KOPT-K1 (cell line): Measurements from ENCODE around the gene POLR1C.

Experiments used
- H3K27ac ChIP-seq: fragments of 200-600 bp; sonication (generic); 2 replicates; pipeline ENCODE4 v1.5.1; 2016; ENCODE audit warnings: antibody characterized with exemption, mild to moderate bottlenecking, low read depth, low read length; ENCODE audit not compliant: poor library complexity, severe bottlenecking
- H3K36me3 ChIP-seq: fragments of 200-600 bp; sonication (generic); 2 replicates; pipeline ENCODE4 v1.5.1; 2017; ENCODE audit warnings: antibody characterized with exemption, mild to moderate bottlenecking, low read length, moderate library complexity; ENCODE audit not compliant: insufficient read depth
- H3K9me3 ChIP-seq: fragments of 200-600 bp; sonication (generic); 2 replicates; pipeline ENCODE4 v1.5.1; 2017; ENCODE audit warnings: antibody characterized with exemption, low read length, mild to moderate bottlenecking; ENCODE audit not compliant: insufficient read depth, poor library complexity, severe bottlenecking

Gene POLR1C

GRCh38 chr6:43499028-43499815 lies 17.7 kb upstream of the POLR1C start:
- no peaks in the 10 kb centered on the region for H3K9me3 ChIP-seq
- H3K36me3 ChIP-seq = peaks cover 68% of the 10 kb centered on the region
- no peak overlapping the region for H3K27ac ChIP-seq

- Histone ChIP-seq H3K36me3 (peaks cover 85% of the 10 kb centered on the region), H3K27ac (no peak overlapping the region), H3K9me3 (no peaks in the 10 kb centered on the region)
These were observed 16.0 kb upstream of the POLR1C start for GRCh38 chr6:43500921-43501320.

- Histone ChIP-seq H3K36me3 (peaks cover 85% of the 10 kb centered on the region), H3K9me3 (no peaks in the 10 kb centered on the region)
These were observed 14.2 kb upstream of the POLR1C start for GRCh38 chr6:43502666-43503065.

DNA sequence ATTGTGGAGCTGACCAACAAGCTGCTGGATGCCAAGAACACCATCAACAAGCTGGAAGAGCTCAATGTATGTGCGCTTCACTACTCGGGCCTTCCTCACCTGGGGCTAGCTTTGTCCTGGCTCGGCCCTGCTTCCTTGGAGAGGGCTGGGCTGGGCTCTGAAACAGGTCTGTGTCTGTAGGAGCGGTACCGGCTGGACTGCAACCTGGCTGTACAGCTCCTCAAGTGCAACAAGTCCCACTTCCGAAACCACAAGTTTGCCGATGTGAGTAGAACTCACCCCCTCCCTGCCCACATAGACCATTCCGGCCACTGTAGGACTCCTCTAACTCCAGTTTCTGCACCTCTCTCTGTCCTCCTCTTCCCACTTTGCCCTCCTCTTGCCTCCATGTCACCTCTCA lies 13.4 kb upstream of the POLR1C start:
- Histone ChIP-seq H3K36me3 (peaks cover 79% of the 10 kb centered on the region), H3K9me3 (no peaks in the 10 kb centered on the region), H3K27ac (no peak overlapping the region)

More at GRCh38 chr6:43502666-43503065, 14.2 kb upstream of the POLR1C start:
- H3K27ac ChIP-seq = no peak overlapping the region

DNA sequence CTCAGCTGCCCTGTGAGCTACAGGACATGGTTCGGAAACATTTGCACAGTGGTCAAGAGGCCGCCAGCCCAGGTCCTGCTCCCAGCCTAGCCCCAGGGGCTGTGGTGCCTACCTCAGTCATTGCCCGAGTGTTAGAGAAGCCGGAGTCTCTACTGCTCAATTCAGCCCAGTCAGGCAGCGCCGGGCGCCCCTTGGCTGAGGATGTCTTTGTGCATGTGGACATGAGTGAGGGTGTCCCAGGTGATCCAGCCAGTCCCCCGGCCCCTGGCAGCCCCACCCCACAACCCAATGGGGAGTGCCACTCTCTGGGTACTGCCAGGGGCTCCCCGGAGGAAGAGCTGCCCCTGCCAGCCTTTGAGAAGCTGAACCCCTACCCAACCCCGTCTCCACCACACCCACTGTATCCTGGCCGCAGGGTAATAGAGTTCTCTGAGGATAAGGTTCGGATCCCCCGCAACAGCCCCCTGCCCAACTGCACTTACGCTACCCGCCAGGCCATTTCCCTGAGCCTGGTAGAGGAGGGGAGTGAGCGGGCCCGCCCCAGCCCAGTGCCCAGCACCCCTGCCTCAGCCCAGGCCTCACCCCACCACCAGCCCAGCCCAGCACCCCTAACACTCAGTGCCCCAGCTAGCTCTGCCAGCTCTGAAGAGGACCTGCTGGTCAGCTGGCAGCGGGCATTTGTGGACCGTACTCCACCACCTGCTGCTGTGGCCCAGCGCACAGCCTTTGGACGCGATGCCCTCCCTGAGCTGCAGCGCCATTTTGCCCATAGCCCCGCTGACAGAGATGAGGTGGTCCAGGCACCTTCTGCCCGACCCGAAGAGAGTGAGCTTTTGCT lies 11.9 kb upstream of the POLR1C start:
- H3K9me3 ChIP-seq = no peaks in the 10 kb centered on the region
- H3K36me3 ChIP-seq = peaks cover 64% of the 10 kb centered on the region
- H3K27ac ChIP-seq = no peak overlapping the region

GRCh38 chr6:43505718-43506117 lies 11.2 kb upstream of the POLR1C start:
- H3K36me3 ChIP-seq = peaks cover 62% of the 10 kb centered on the region
- no peak overlapping the region for H3K27ac ChIP-seq
- H3K9me3 ChIP-seq = no peaks in the 10 kb centered on the region

GRCh38 chr6:43506171-43506570 lies 10.7 kb upstream of the POLR1C start:
- peaks cover 62% of the 10 kb centered on the region for H3K36me3 ChIP-seq
- no peaks in the 10 kb centered on the region for H3K9me3 ChIP-seq
- no peak overlapping the region for H3K27ac ChIP-seq

DNA sequence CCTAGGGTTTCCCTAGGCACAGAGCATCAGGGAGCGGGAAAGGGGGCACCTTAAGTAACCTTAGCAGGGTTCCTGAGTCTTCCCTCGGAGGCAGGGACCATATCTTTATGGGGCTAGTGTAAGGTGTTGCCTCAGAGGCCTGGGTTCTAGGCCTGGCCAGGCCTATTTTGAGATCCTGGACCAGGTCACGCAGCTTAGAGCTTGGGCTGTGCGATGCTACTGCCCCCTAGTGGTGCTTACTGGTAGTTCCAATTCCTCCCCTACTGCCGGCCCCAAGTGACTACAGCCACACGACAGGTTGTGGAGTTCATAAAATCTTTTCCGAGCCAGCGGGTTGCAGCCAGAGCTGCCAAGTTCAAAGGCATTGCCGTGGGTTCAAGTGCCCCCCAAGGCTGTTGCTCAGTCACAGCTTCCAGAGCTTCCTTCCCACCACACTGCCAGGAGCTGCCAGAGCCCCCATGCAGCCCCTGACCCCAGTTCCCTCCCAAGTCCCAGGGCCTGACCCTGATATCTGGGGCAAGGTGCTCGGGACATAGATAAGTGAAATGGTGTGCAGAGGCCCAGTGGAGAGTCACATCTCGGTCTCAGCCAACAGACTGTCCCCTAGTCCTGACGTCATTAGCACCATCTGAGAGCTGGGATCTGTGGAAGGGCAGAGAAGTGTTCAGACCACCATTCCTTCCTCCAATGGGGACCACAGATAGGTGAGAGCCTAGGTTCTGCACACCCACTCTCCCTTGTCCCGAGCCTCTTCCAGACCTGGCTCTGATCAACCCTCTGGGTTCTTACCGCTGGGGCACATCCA lies 10.0 kb upstream of the POLR1C start:
- Histone ChIP-seq H3K9me3 (no peaks in the 10 kb centered on the region), H3K36me3 (peaks cover 62% of the 10 kb centered on the region), H3K27ac (no peak overlapping the region)

DNA sequence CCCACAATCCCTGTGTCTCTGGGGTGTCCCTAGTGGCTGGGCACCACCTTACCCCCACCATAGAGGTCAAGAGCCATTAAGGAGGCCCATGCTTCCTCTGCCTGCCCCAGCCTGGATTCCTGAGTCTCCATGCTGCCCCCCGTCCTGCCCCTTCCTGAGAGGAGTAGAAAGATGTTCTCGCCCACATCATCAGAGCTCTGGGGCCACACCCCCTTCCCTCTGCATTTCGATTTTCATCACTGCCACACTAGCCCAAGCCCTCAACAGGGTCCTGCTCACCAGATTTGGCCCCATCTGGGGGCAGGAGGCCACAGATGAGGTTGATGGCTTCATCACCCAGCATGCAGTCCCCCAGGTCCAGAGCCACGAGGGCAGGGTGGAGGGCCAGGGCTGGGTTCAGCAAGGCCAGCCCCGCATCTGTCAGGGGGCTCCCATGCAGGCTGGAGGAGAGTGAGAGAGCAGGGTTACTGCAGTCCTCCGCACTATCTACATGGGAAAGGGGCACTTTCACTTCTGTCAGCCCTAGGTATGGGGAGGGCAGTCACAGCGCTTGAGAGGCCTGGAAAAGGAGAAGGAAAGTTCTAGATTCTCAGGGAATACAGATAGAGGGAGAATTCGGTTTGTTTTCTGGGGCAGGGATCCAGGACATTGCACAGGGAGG lies 8.3 kb upstream of the POLR1C start:
- Histone ChIP-seq H3K9me3 (no peaks in the 10 kb centered on the region), H3K36me3 (peaks cover 62% of the 10 kb centered on the region), H3K27ac (no peak overlapping the region)

- no peak overlapping the region for H3K27ac ChIP-seq
- no peaks in the 10 kb centered on the region for H3K9me3 ChIP-seq
- peaks cover 62% of the 10 kb centered on the region for H3K36me3 ChIP-seq
These were observed 7.5 kb upstream of the POLR1C start for GRCh38 chr6:43509142-43509983.

DNA sequence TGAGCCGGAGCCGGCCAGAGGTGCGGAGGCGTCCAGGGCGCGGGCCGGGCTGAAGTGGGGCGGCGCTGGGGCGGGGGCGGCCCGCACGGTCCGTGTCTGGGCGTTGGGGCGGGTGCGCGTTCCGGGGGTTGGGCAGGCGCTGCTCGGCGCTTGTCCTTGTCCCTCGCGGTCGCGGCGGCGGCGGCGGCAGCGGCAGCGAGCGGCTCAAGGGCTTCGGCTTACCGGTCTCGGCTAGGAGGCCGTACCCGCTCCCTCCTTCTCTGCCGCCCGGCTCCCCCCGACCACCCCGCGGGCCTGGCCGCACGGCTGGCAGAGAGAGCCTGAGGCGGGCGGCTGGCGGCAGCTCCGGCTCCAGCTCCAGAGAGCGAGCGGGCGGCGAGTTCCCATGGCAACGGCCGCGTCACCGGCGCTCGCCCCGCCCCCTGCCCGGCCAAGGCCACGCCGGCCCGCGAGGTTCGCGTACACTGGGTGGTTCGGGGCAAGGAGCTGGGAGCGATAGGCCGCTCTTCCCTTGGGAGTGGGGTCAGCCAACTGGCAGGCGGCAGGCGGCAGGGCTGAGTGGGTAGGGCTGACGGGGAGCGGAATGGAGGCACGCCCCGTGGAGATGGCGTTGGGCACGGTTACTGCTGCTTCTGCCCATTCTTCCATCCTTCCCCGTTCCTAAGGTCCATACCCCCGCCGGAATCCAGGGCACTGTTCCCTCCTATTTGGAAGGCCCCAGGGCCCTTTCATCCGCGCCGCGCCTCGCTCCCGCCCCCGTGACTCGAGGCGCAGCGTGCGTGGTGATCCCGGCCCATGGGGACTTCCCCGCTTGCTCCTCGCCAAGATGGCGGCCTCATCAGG lies 6.7 kb upstream of the POLR1C start, which contains the start of gene LRRC73:
Gene LRRC73 (minus strand): TSS at position 363 of the 843 bp plus-strand sequence. CDS start 561 bp downstream, outside the sequence.
- no peak within 1 kb of the TSS for H3K27ac ChIP-seq
- H3K9me3 ChIP-seq = no peaks in the 10 kb centered on the region
- H3K36me3 ChIP-seq = peaks cover 62% of the 10 kb centered on the region

DNA sequence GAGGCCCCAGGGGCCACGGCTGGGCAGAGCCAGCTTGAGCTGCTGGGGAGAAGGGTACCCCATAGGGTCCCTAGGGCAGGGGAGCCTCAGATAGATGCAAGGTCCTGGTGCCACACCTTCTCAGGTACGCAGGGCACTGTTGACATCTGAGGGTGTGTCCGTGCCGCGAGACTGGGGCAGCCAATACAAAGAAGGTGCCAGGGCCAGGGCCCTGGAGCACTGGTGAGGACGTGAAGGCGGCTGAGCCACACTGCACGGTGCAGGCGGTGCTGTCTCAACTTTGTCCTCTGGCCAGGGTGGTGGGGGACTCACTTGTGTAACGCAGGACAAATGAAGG lies 6.1 kb upstream of the POLR1C start:
- Histone ChIP-seq H3K27ac (no peak overlapping the region), H3K36me3 (peaks cover 62% of the 10 kb centered on the region), H3K9me3 (no peaks in the 10 kb centered on the region)

DNA sequence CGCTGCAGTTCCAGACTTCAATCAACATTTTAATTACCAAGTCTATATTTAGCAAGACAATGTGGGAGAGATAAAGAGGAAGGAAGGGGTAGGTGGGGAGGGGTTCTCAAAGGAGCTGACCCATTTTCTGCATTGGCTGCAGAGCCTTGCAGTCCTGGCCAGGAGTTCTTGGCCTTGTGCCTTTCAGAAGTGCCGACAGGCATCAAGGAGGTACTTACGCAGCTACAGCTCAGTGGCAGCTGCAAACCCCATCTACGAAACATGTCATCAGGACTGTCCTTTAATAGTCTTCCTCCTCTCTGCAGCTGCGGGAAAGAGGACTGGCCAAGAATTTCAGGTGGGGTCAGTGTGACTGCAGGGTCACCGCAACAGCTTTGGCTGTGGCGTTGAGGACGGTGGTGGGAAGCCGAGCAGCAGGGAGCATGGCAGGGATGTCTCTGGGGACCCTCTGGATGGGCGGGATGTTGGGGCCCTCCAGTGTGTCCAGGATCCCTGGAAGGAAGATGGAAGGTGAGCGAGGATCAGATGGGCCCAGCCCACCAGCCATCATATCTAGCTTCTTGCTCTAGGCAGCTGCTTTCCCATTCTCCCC lies 5.0 kb upstream of the POLR1C start:
- no peaks in the 10 kb centered on the region for H3K9me3 ChIP-seq
- H3K27ac ChIP-seq = no peak overlapping the region
- H3K36me3 ChIP-seq = peaks cover 55% of the 10 kb centered on the region
